ENCODE data around the gene IGSF21.

The IGSF21 gene

GRCh38 chr1:18243503-18244175 is 136.0 kb downstream of the IGSF21 start:
- no peaks in the 10 kb centered on the region for H3K9me3 ChIP-seq (ENCODE audit: low read length)
- H3F3A ChIP-seq (ENCODE audit: insufficient read depth, low read length): no peaks in the 10 kb centered on the region
- no peak overlapping the region for H3K4me3 ChIP-seq (ENCODE audit: low read depth, low read length, poor library complexity, severe bottlenecking)
- no peaks in the 10 kb centered on the region for H3K4me1 ChIP-seq (ENCODE audit: insufficient read depth, low read length, severe bottlenecking)
- no peaks in the 10 kb centered on the region for H3K9me2 ChIP-seq (ENCODE audit: low read depth, low read length)
- no peak overlapping the region for H3K9ac ChIP-seq (ENCODE audit: low read length)
- no peaks in the 10 kb centered on the region for H3K36me3 ChIP-seq (ENCODE audit: insufficient read depth, low read length)
- no peaks in the 10 kb centered on the region for H4K20me1 ChIP-seq (ENCODE audit: insufficient read depth, low read length)
- no peak overlapping the region for H3K27ac ChIP-seq (ENCODE audit: low read depth, low read length, poor library complexity, severe bottlenecking)
- no peaks in the 10 kb centered on the region for H3K27me3 ChIP-seq (ENCODE audit: insufficient read depth, low read length)
- H3K79me2 ChIP-seq (ENCODE audit: insufficient read depth, low read length): no peaks in the 10 kb centered on the region
- TF ChIP-seq EZH2 (IDR thresholded peaks at IDR 0.05; ENCODE audit: borderline replicate concordance, low read length) (no peak), CTCF (IDR thresholded peaks at IDR 0.05; ENCODE audit: low read length) (no peak)
- H2AFZ ChIP-seq (ENCODE audit: low read length): no peak overlapping the region
- no peak overlapping the region for H3K4me2 ChIP-seq (ENCODE audit: low read length)

- H3K27me3 ChIP-seq (ENCODE audit: insufficient read depth, low read length): no peaks in the 10 kb centered on the region
- no peak overlapping the region for H3K27ac ChIP-seq (ENCODE audit: low read depth, low read length, poor library complexity, severe bottlenecking)
Measured at GRCh38 chr1:18244762-18245161, 137.2 kb downstream of the IGSF21 start.

DNA sequence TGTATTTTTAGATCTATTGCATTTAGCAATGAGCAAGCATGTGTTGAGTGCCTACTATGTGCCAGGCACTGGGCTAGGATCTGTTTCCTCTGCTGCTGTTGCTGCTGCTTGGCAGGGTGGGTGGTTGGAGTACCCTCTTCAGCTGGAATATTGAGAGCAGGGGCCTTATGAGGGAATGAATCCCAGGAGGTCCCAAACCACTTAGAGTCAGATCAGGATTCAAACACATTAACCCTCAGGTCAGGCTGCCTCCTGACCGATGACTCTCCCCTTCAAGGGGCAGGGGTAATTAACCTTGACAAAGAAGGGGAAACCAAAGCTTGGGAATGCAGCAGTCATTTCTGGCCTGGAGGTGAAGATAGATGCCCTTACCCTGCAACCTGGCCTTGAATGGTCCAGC is 138.0 kb downstream of the IGSF21 start:
- no peaks in the 10 kb centered on the region for H3K9me2 ChIP-seq (ENCODE audit: low read depth, low read length)

More at GRCh38 chr1:18244762-18245161, 137.2 kb downstream of the IGSF21 start:
- Histone ChIP-seq H3K4me1 (ENCODE audit: insufficient read depth, low read length, severe bottlenecking) (no peaks in the 10 kb centered on the region), H2AFZ (ENCODE audit: low read length) (no peak overlapping the region), H3K4me2 (ENCODE audit: low read length) (no peak overlapping the region), H3K79me2 (ENCODE audit: insufficient read depth, low read length) (no peaks in the 10 kb centered on the region), H3K36me3 (ENCODE audit: insufficient read depth, low read length) (no peaks in the 10 kb centered on the region), H3K9me2 (ENCODE audit: low read depth, low read length) (no peaks in the 10 kb centered on the region), H4K20me1 (ENCODE audit: insufficient read depth, low read length) (no peaks in the 10 kb centered on the region), H3F3A (ENCODE audit: insufficient read depth, low read length) (no peaks in the 10 kb centered on the region), H3K9ac (ENCODE audit: low read length) (no peak overlapping the region), H3K4me3 (ENCODE audit: low read depth, low read length, poor library complexity, severe bottlenecking) (no peak overlapping the region), H3K9me3 (ENCODE audit: low read length) (no peaks in the 10 kb centered on the region)
- no peak for TF ChIP-seq CTCF (IDR thresholded peaks at IDR 0.05; ENCODE audit: low read length)
- no peak for TF ChIP-seq EZH2 (IDR thresholded peaks at IDR 0.05; ENCODE audit: borderline replicate concordance, low read length)

More for the DNA sequence above, 138.0 kb downstream of the IGSF21 start:
- no peak overlapping the region for H3K4me2 ChIP-seq (ENCODE audit: low read length)
- H3K79me2 ChIP-seq (ENCODE audit: insufficient read depth, low read length): no peaks in the 10 kb centered on the region
- H3K4me3 ChIP-seq (ENCODE audit: low read depth, low read length, poor library complexity, severe bottlenecking): no peak overlapping the region
- no peaks in the 10 kb centered on the region for H3K9me3 ChIP-seq (ENCODE audit: low read length)
- no peaks in the 10 kb centered on the region for H3F3A ChIP-seq (ENCODE audit: insufficient read depth, low read length)
- no peak overlapping the region for H2AFZ ChIP-seq (ENCODE audit: low read length)
- no peak overlapping the region for H3K9ac ChIP-seq (ENCODE audit: low read length)
- no peaks in the 10 kb centered on the region for H3K27me3 ChIP-seq (ENCODE audit: insufficient read depth, low read length)
- H3K36me3 ChIP-seq (ENCODE audit: insufficient read depth, low read length): no peaks in the 10 kb centered on the region
- H4K20me1 ChIP-seq (ENCODE audit: insufficient read depth, low read length): no peaks in the 10 kb centered on the region
- no peak overlapping the region for H3K27ac ChIP-seq (ENCODE audit: low read depth, low read length, poor library complexity, severe bottlenecking)
- no peaks in the 10 kb centered on the region for H3K4me1 ChIP-seq (ENCODE audit: insufficient read depth, low read length, severe bottlenecking)
- TF ChIP-seq CTCF (IDR thresholded peaks at IDR 0.05; ENCODE audit: low read length) (no peak), EZH2 (IDR thresholded peaks at IDR 0.05; ENCODE audit: borderline replicate concordance, low read length) (no peak)

Data from OCI-LY1 (cell line).